Measurements from ENCODE around the gene SLC35G3. TPM values are rescaled to one million over a fixed set of nuclear protein-coding genes. Genes with fewer than 3 reads are reported as not detected.

SLC35G3 gene
- total RNA-seq, 2 experiments from 2014 or later = not detected

GRCh38 chr17:35229638-35230037 is 35.4 kb upstream of the SLC35G3 start:
- no peaks in the 10 kb centered on the region for H3K9me3 Mint-ChIP-seq
- CTCF ChIA-PET = no interaction called here
- Histone ChIP-seq H3K36me3 (ENCODE audit: insufficient read depth, low read length) (no peaks in the 10 kb centered on the region), H3K4me3 (ENCODE audit: low read length) (no peak overlapping the region), H3K27me3 (ENCODE audit: control insufficient read depth in 1 of 2, insufficient read depth in 2 of 2, low read length in 2 of 2) (no peaks in the 10 kb centered on the region), H3K27ac (ENCODE audit: low read depth in 1 of 2, low read length in 2 of 2) (no peak overlapping the region), H3K9me3 (ENCODE audit: control insufficient read depth in 1 of 2, insufficient read depth in 1 of 2, low read length in 2 of 2) (no peaks in the 10 kb centered on the region), H3K4me1 (ENCODE audit: insufficient read depth, low read length) (peaks cover 22% of the 10 kb centered on the region)
- no peak overlapping the region for H3K4me3 Mint-ChIP-seq
- peaks cover 35% of the 10 kb centered on the region for H3K36me3 Mint-ChIP-seq (ENCODE audit: low read depth)
- ATAC-seq (ENCODE audit: poor library complexity) (no peak), DNase-seq (no peak)
- peaks cover 77% of the 10 kb centered on the region for H3K4me1 Mint-ChIP-seq (ENCODE audit: low read depth)
- POLR2A ChIA-PET = interaction anchor here (1.3 to 3.7 kb wide), 4 partner anchors 9 to 258 kb away, joined by 3 to 17 read pairs (median 6); partner anchors contain the start of gene SLFN5
- intact Hi-C loops (cut with DNase I, micrococcal nuclease) = no loop called here
- TF ChIP-seq, protein P1, sequence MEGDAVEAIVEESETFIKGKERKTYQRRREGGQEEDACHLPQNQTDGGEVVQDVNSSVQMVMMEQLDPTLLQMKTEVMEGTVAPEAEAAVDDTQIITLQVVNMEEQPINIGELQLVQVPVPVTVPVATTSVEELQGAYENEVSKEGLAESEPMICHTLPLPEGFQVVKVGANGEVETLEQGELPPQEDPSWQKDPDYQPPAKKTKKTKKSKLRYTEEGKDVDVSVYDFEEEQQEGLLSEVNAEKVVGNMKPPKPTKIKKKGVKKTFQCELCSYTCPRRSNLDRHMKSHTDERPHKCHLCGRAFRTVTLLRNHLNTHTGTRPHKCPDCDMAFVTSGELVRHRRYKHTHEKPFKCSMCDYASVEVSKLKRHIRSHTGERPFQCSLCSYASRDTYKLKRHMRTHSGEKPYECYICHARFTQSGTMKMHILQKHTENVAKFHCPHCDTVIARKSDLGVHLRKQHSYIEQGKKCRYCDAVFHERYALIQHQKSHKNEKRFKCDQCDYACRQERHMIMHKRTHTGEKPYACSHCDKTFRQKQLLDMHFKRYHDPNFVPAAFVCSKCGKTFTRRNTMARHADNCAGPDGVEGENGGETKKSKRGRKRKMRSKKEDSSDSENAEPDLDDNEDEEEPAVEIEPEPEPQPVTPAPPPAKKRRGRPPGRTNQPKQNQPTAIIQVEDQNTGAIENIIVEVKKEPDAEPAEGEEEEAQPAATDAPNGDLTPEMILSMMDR (IDR thresholded peaks at IDR 0.05) = no peak
- no peak overlapping the region for H3K27ac Mint-ChIP-seq
- no peaks in the 10 kb centered on the region for H3K27me3 Mint-ChIP-seq

- Mint-ChIP-seq H3K9me3 (peaks cover 3% of the 10 kb centered on the region), H3K36me3 (ENCODE audit: low read depth) (peaks cover 47% of the 10 kb centered on the region), H3K4me1 (ENCODE audit: low read depth) (peaks cover 74% of the 10 kb centered on the region), H3K27ac (no peak overlapping the region), H3K27me3 (no peaks in the 10 kb centered on the region), H3K4me3 (no peak overlapping the region)
- no peak overlapping the region for H3K27ac ChIP-seq (ENCODE audit: low read depth in 1 of 2, low read length in 2 of 2)
- H3K4me3 ChIP-seq (ENCODE audit: low read length) = no peak overlapping the region
- no peaks in the 10 kb centered on the region for H3K36me3 ChIP-seq (ENCODE audit: insufficient read depth, low read length)
- ChIA-PET POLR2A (interaction anchor here (1.3 to 3.7 kb wide), 4 partner anchors 13 to 85 kb away, joined by 3 to 17 read pairs (median 10); partner anchors contain the start of gene SLFN5), CTCF (interaction anchor here (1.2 to 1.4 kb wide), 2 partner anchors 12 to 15 kb away, joined by 3 to 7 read pairs; partner anchors contain the start of gene SLFN5)
- H3K27me3 ChIP-seq (ENCODE audit: control insufficient read depth in 1 of 2, insufficient read depth in 2 of 2, low read length in 2 of 2) = no peaks in the 10 kb centered on the region
- DNase-seq (no peak), ATAC-seq (ENCODE audit: poor library complexity) (no peak)
- H3K4me1 ChIP-seq (ENCODE audit: insufficient read depth, low read length) = peaks cover 9% of the 10 kb centered on the region
- H3K9me3 ChIP-seq (ENCODE audit: control insufficient read depth in 1 of 2, insufficient read depth in 1 of 2, low read length in 2 of 2) = peaks cover under 1 to 3% of the 10 kb centered on the region in 2 experiments
- TF ChIP-seq, protein P1 (IDR thresholded peaks at IDR 0.05) = no peak
- intact Hi-C loops (cut with DNase I, micrococcal nuclease) = no loop called here
These were observed 33.4 kb upstream of the SLC35G3 start for GRCh38 chr17:35227546-35227945.

- peaks cover 22% of the 10 kb centered on the region for H3K4me1 ChIP-seq (ENCODE audit: insufficient read depth, low read length)
- no peaks in the 10 kb centered on the region for H3K36me3 ChIP-seq (ENCODE audit: insufficient read depth, low read length)
- H3K27ac Mint-ChIP-seq = peak overlapping the region; percentile 7
- ATAC-seq (ENCODE audit: poor library complexity) (no peak), DNase-seq (no peak)
- peak overlapping the region; percentile 39 for H3K4me3 Mint-ChIP-seq
- H3K4me1 Mint-ChIP-seq (ENCODE audit: low read depth) = peaks cover 73% of the 10 kb centered on the region
- intact Hi-C loops (cut with DNase I, micrococcal nuclease) = no loop called here
- H3K4me3 ChIP-seq (ENCODE audit: low read length) = no peak overlapping the region
- H3K27me3 Mint-ChIP-seq = no peaks in the 10 kb centered on the region
- ChIA-PET POLR2A (interaction anchor here (1.0 to 2.3 kb wide), 3 partner anchors 10 to 15 kb away, joined by 3 to 9 read pairs (median 7); no protein-coding TSS in a partner anchor), CTCF (no interaction called here)
- H3K27ac ChIP-seq (ENCODE audit: low read depth in 1 of 2, low read length in 2 of 2) = no peak overlapping the region
- peaks cover 37% of the 10 kb centered on the region for H3K36me3 Mint-ChIP-seq (ENCODE audit: low read depth)
- no peaks in the 10 kb centered on the region for H3K27me3 ChIP-seq (ENCODE audit: control insufficient read depth in 1 of 2, insufficient read depth in 2 of 2, low read length in 2 of 2)
- peaks cover 3% of the 10 kb centered on the region for H3K9me3 Mint-ChIP-seq
- TF ChIP-seq, protein P1 (IDR thresholded peaks at IDR 0.05) = no peak
- H3K9me3 ChIP-seq (ENCODE audit: control insufficient read depth in 1 of 2, insufficient read depth in 1 of 2, low read length in 2 of 2) = peaks cover 6 to 7% of the 10 kb centered on the region in 2 experiments
These were observed 30.2 kb upstream of the SLC35G3 start for GRCh38 chr17:35224436-35224835.

All from CD4-positive, alpha-beta T cell (primary cell).